ENCODE results near the gene SRGAP3.

SRGAP3 gene

GRCh38 chr3:8966820-8967348 is 282.6 kb downstream of the SRGAP3 start:
- H3K4me1 ChIP-seq (ENCODE audit: low read length) = peaks cover 19% of the 10 kb centered on the region
- no peak overlapping the region for H3K4me3 ChIP-seq (ENCODE audit: low read length)
- TF ChIP-seq EZH2phosphoT487 (IDR thresholded peaks at IDR 0.05; ENCODE audit: low read depth) = no peak
- TF ChIP-seq CTCF (IDR thresholded peaks at IDR 0.05; ENCODE audit: low read depth, low read length) = no peak
- no peaks in the 10 kb centered on the region for H4K20me1 ChIP-seq (ENCODE audit: insufficient read depth, low read length)
- H3K4me2 ChIP-seq (ENCODE audit: low read length) = no peak overlapping the region
- H3K36me3 ChIP-seq (replicated peaks; ENCODE audit: low read depth, low read length) = no peaks in the 10 kb centered on the region
- H3K79me2 ChIP-seq (ENCODE audit: low read length) = peaks cover 15% of the 10 kb centered on the region
- no peak overlapping the region for H3K27ac ChIP-seq (ENCODE audit: low read length)
- no peaks in the 10 kb centered on the region for H3K27me3 ChIP-seq (ENCODE audit: low read depth, low read length)
- H2AFZ ChIP-seq (ENCODE audit: low read depth, low read length) = no peak overlapping the region
- H3K9me3 ChIP-seq (ENCODE audit: insufficient read depth, low read length) = no peaks in the 10 kb centered on the region
- H3K9ac ChIP-seq (ENCODE audit: low read length) = no peak overlapping the region

GRCh38 chr3:8966150-8966819 is 283.2 kb downstream of the SRGAP3 start:
- Histone ChIP-seq H3K9ac (ENCODE audit: low read length) (no peak overlapping the region), H2AFZ (ENCODE audit: low read depth, low read length) (no peak overlapping the region), H3K36me3 (replicated peaks; ENCODE audit: low read depth, low read length) (peaks cover 4% of the 10 kb centered on the region), H3K27ac (ENCODE audit: low read length) (no peak overlapping the region), H4K20me1 (ENCODE audit: insufficient read depth, low read length) (no peaks in the 10 kb centered on the region), H3K9me3 (ENCODE audit: insufficient read depth, low read length) (no peaks in the 10 kb centered on the region), H3K4me3 (ENCODE audit: low read length) (no peak overlapping the region), H3K4me2 (ENCODE audit: low read length) (no peak overlapping the region), H3K27me3 (ENCODE audit: low read depth, low read length) (no peaks in the 10 kb centered on the region), H3K79me2 (ENCODE audit: low read length) (peaks cover 21% of the 10 kb centered on the region), H3K4me1 (ENCODE audit: low read length) (peaks cover 23% of the 10 kb centered on the region)
- TF ChIP-seq CTCF (IDR thresholded peaks at IDR 0.05; ENCODE audit: low read depth, low read length) (no peak), EZH2phosphoT487 (IDR thresholded peaks at IDR 0.05; ENCODE audit: low read depth) (no peak)

- no peaks in the 10 kb centered on the region for H3K27me3 ChIP-seq (ENCODE audit: low read depth, low read length)
- peaks cover 31% of the 10 kb centered on the region for H3K4me1 ChIP-seq (ENCODE audit: low read length)
- no peaks in the 10 kb centered on the region for H4K20me1 ChIP-seq (ENCODE audit: insufficient read depth, low read length)
- no peaks in the 10 kb centered on the region for H3K9me3 ChIP-seq (ENCODE audit: insufficient read depth, low read length)
- TF ChIP-seq CTCF (IDR thresholded peaks at IDR 0.05; ENCODE audit: low read depth, low read length) = no peak
- TF ChIP-seq EZH2phosphoT487 (IDR thresholded peaks at IDR 0.05; ENCODE audit: low read depth) = no peak
- H3K79me2 ChIP-seq (ENCODE audit: low read length) = peaks cover 36% of the 10 kb centered on the region
- peak overlapping the region; percentile 80; the same call in 1 of the 2 replicates for H3K4me2 ChIP-seq (ENCODE audit: low read length)
- no peak overlapping the region for H3K9ac ChIP-seq (ENCODE audit: low read length)
- H3K4me3 ChIP-seq (ENCODE audit: low read length) = no peak overlapping the region
- H2AFZ ChIP-seq (ENCODE audit: low read depth, low read length) = peak overlapping the region; percentile 46; the same call in 1 of the 2 replicates
- H3K27ac ChIP-seq (ENCODE audit: low read length) = no peak overlapping the region
- peaks cover 14% of the 10 kb centered on the region for H3K36me3 ChIP-seq (replicated peaks; ENCODE audit: low read depth, low read length)
Measured at GRCh38 chr3:8964436-8965370, 284.7 kb downstream of the SRGAP3 start.

Data from OCI-LY3 (cell line).